B cell (primary cell): ENCODE data around the gene HMCN1. TPM values are rescaled to one million over a fixed set of nuclear protein-coding genes. Genes with fewer than 3 reads are reported as not detected.

Source experiments
- ATAC-seq: fragments of 200-7000 bp; cut with Tn5 transposase; one replicate; pipeline ENCODE4 v1.10.0; 2021; ENCODE audit warnings: low read depth, mild to moderate bottlenecking, moderate number of reproducible peaks, moderate library complexity
- CTCF ChIA-PET: fragments of 350-600 bp; sonication (Branson Sonifier 250); formaldehyde crosslinking; loops from one replicate; lab custom pipeline; 2021; ENCODE audit warnings: antibody characterized with exemption, inconsistent platforms; lab: Charles Lee
- POLR2A ChIA-PET: fragments of 350-600 bp; sonication (Branson Sonifier 250); formaldehyde crosslinking; loops from one replicate; lab custom pipeline; 2021; ENCODE audit warnings: antibody characterized with exemption; lab: Charles Lee
- DNase-seq: peaks from one replicate; pipeline ENCODE4 v3.0.0; 2013
- H2AFZ ChIP-seq: 2 replicates; pipeline ENCODE4 v1.6.1; 2012; ENCODE audit warnings: mild to moderate bottlenecking, low read depth, low read length; ENCODE audit not compliant: insufficient read depth, poor library complexity, severe bottlenecking
- H3K27ac ChIP-seq, 2 donors: 1 replicate in 1 of 2; 2 replicates in 1 of 2; pipeline ENCODE4 v1.5.1; 2012 to 2013; ENCODE audit warnings: low read length in 2 of 2, mild to moderate bottlenecking in 2 of 2, moderate library complexity in 1 of 2
- H3K27me3 ChIP-seq, 4 experiments: fragments of 200-600 bp in 1 of 4; sonication (generic) in 1 of 4; replicated peaks in 1 of 4; 1 replicate in 2 of 4; 2 replicates in 2 of 4; pipeline versions ENCODE4 v1.6.1 to v1.7.0; 2013 to 2016; ENCODE audit warnings: low read length in 3 of 4, mild to moderate bottlenecking in 2 of 4, mixed read lengths in 1 of 4, moderate library complexity in 1 of 4; ENCODE audit not compliant: insufficient read depth in 4 of 4, control insufficient read depth in 3 of 4; ENCODE audit errors: control extremely low read depth in 1 of 4
- H3K36me3 ChIP-seq, 2 experiments: replicated peaks in 1 of 2; 1 replicate in 1 of 2; 2 replicates in 1 of 2; pipeline versions ENCODE4 v1.6.1 to v1.7.1; 2013; ENCODE audit warnings: low read length in 1 of 2; ENCODE audit not compliant: insufficient read depth in 2 of 2, control insufficient read depth in 1 of 2; ENCODE audit errors: control extremely low read depth in 1 of 2, extremely low read depth in 1 of 2
- H3K4me1 ChIP-seq, 2 donors: fragments of 200-600 bp in 1 of 2; sonication (generic) in 1 of 2; 1 replicate in 1 of 2; 2 replicates in 1 of 2; pipeline versions ENCODE4 v1.5.1 to v1.6.1; 2013 to 2017; ENCODE audit warnings: low read length in 2 of 2; ENCODE audit not compliant: control insufficient read depth in 2 of 2, insufficient read depth in 2 of 2
- H3K4me2 ChIP-seq: replicated peaks from 2 replicates; pipeline ENCODE3; 2012; ENCODE audit warnings: mild to moderate bottlenecking, low read depth, low read length; ENCODE audit not compliant: poor library complexity, severe bottlenecking
- H3K4me3 ChIP-seq, 5 experiments: fragments of 200-600 bp in 1 of 5; sonication (generic) in 1 of 5; 1 replicate in 3 of 5; 2 replicates in 2 of 5; pipeline versions ENCODE4 v1.5.1 to v1.7.0; 2011 to 2016; ENCODE audit warnings: low read length in 4 of 5, mild to moderate bottlenecking in 4 of 5, low read depth in 2 of 5, control low read depth in 1 of 5, moderate library complexity in 1 of 5; ENCODE audit not compliant: insufficient read depth in 1 of 5; ENCODE audit errors: control extremely low read depth in 1 of 5, extremely low read depth in 1 of 5
- H3K79me2 ChIP-seq: fragments of 200-600 bp; sonication (generic); one replicate; pipeline ENCODE4 v1.6.0; 2016; ENCODE audit warnings: low read length; ENCODE audit not compliant: control insufficient read depth, insufficient read depth
- H3K9ac ChIP-seq: fragments of 200-600 bp; sonication (generic); 2 replicates; pipeline ENCODE4 v1.6.1; 2017; ENCODE audit warnings: mild to moderate bottlenecking, low read length, moderate library complexity
- H3K9me3 ChIP-seq, 3 donors: one replicate each; pipeline versions ENCODE4 v1.6.1 to v1.7.1; 2013; ENCODE audit warnings: low read length in 2 of 3; ENCODE audit not compliant: control insufficient read depth in 2 of 3, insufficient read depth in 1 of 3; ENCODE audit errors: control extremely low read depth in 1 of 3
- H4K20me1 ChIP-seq: 2 replicates; pipeline ENCODE4 v1.6.0; 2012; ENCODE audit warnings: mild to moderate bottlenecking, low read length; ENCODE audit not compliant: insufficient read depth, control insufficient read depth, poor library complexity, severe bottlenecking
- H3K27ac Mint-ChIP-seq: one replicate; pipeline ENCODE4 v1.8.0; 2021; ENCODE audit warnings: mixed read lengths
- H3K27me3 Mint-ChIP-seq: one replicate; pipeline ENCODE4 v1.8.0; 2021; ENCODE audit warnings: mixed read lengths
- H3K4me1 Mint-ChIP-seq: one replicate; pipeline ENCODE4 v1.8.0; 2021; ENCODE audit warnings: mixed read lengths
- H3K4me3 Mint-ChIP-seq: one replicate; pipeline ENCODE4 v1.8.0; 2021; ENCODE audit warnings: mixed read lengths
- H3K9me3 Mint-ChIP-seq: one replicate; pipeline ENCODE4 v1.8.0; 2022; ENCODE audit warnings: mixed read lengths; ENCODE audit not compliant: insufficient read depth
- CTCF ChIP-seq: fragments of 200-600 bp; IDR thresholded peaks from one replicate; pipeline ENCODE4 v1.8.0; 2022; ENCODE audit warnings: antibody characterized with exemption, mild to moderate bottlenecking
- EZH2 ChIP-seq: IDR thresholded peaks from 2 replicates; pipeline ENCODE4 v1.6.1; 2012; ENCODE audit warnings: borderline replicate concordance, low read depth, mild to moderate bottlenecking, moderate library complexity, low read length; ENCODE audit not compliant: insufficient read depth, poor library complexity, severe bottlenecking
- WGBS: methylation state at CpG from one replicate; pipeline ENCODE4 v1.1.5; 2013; ENCODE audit warnings: missing lambda C conversion rate; ENCODE audit not compliant: insufficient coverage; 5-methylcytosine and 5-hydroxymethylcytosine counted together
- intact Hi-C: fragments of 100-400 bp; cut with micrococcal nuclease; formaldehyde crosslinking; loops from one replicate; pipeline ENCODE4 v1.10.0; 2022
- polyA plus RNA-seq: library from polyadenylated mRNA; depleted of rRNA; stranded (reverse); fragments of >200 nt; gene quantifications from 2 replicates; pipeline ENCODE4 v1.2.3, GENCODE V29; 2012
- total RNA-seq, 2 donors: library from RNA; stranded (reverse); fragments of 120-200 nt in 1 of 2; gene quantifications; 1 replicate in 1 of 2; 2 replicates in 1 of 2; pipeline versions ENCODE4 v1.2.3 to v1.2.4, GENCODE V29; 2013 to 2022

Gene HMCN1
- total and polyA plus RNA-seq, 2 donors (not counting 1 experiment from before 2014, with no cell fraction given): not detected

GRCh38 chr1:186094172-186094571 lies 360.0 kb downstream of the HMCN1 start:
- Histone ChIP-seq H3K9me3 (no peaks in the 10 kb centered on the region), H3K79me2 (no peaks in the 10 kb centered on the region), H3K9ac (no peak overlapping the region), H3K27me3 (no peaks in the 10 kb centered on the region), H3K36me3 (no peaks in the 10 kb centered on the region), H4K20me1 (no peaks in the 10 kb centered on the region), H2AFZ (no peak overlapping the region), H3K4me2 (no peak overlapping the region), H3K27ac (no peak overlapping the region), H3K4me1 (no peaks in the 10 kb centered on the region), H3K4me3 (no peak overlapping the region)
- CTCF ChIA-PET: no interaction called here
- no CpG with 5 or more reads among the region's 2 CpGs for WGBS
- no peak for ATAC-seq
- Mint-ChIP-seq H3K4me1 (peaks cover 6% of the 10 kb centered on the region), H3K4me3 (no peak overlapping the region), H3K27ac (no peak overlapping the region), H3K27me3 (peaks cover 6% of the 10 kb centered on the region), H3K9me3 (no peaks in the 10 kb centered on the region)
- no peak for DNase-seq
- intact Hi-C loops: no loop called here
- TF ChIP-seq CTCF (no peak), EZH2 (no peak)
- POLR2A ChIA-PET: no interaction called here

- Histone ChIP-seq H2AFZ (no peak overlapping the region), H3K36me3 (no peaks in the 10 kb centered on the region), H3K9me3 (no peaks in the 10 kb centered on the region), H3K27me3 (no peaks in the 10 kb centered on the region), H3K9ac (no peak overlapping the region), H3K27ac (no peak overlapping the region), H3K4me3 (no peak overlapping the region), H3K4me1 (no peaks in the 10 kb centered on the region), H4K20me1 (no peaks in the 10 kb centered on the region), H3K79me2 (no peaks in the 10 kb centered on the region), H3K4me2 (no peak overlapping the region)
- CTCF ChIA-PET: no interaction called here
- no peak for ATAC-seq
- H3K4me3 Mint-ChIP-seq: no peak overlapping the region
- no peaks in the 10 kb centered on the region for H3K27me3 Mint-ChIP-seq
- no peak overlapping the region for H3K27ac Mint-ChIP-seq
- TF ChIP-seq CTCF (no peak), EZH2 (no peak)
- no peaks in the 10 kb centered on the region for H3K9me3 Mint-ChIP-seq
- no peak for DNase-seq
- H3K4me1 Mint-ChIP-seq: peaks cover 10% of the 10 kb centered on the region
- POLR2A ChIA-PET: no interaction called here
- WGBS: 85% methylated on average over 2 of the region's 4 CpGs
- intact Hi-C loops: no loop called here
These were observed 365.3 kb downstream of the HMCN1 start for GRCh38 chr1:186099336-186100104.
